ENCODE results near the gene KDM7A. TPM values are rescaled to one million over a fixed set of nuclear protein-coding genes. Genes with fewer than 3 reads are reported as not detected.

Gene KDM7A
- polyA plus RNA-seq, 2 of the 4 experiments (the other 2 are of a cell fraction): 1.4 to 4.1 TPM

DNA sequence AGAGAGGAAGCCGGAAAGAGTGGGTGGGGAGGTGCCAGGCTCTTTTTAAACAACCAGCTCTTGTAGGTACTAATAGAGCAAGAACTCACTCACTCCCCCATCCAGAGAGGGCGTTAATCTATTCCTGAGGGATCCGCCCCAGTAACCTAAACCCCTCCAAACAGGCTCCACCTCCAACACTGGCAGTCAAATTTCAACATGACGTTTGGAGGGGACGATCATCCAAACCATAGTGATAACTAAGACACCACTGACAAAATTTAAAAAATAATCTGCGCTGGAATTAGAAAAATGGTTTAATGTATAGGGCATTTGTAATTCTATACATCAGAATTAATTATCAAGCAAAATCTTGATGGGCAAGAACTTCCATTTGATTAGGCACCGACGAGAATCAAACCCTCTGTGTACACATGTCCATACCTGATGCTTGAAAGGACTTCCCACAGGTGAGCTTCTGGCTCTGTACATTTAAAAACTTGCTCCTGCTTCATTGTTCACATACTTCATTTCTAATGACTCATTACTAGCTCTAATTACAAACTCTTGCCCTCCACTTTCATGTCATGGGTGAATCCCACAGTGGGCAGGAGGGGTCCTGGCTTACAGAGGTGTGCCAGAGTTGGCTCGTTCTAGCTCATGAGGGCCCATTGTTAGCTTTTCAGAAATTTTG, 20.6 kb upstream of the KDM7A start (continued):
- TF ChIP-seq, protein P1, sequence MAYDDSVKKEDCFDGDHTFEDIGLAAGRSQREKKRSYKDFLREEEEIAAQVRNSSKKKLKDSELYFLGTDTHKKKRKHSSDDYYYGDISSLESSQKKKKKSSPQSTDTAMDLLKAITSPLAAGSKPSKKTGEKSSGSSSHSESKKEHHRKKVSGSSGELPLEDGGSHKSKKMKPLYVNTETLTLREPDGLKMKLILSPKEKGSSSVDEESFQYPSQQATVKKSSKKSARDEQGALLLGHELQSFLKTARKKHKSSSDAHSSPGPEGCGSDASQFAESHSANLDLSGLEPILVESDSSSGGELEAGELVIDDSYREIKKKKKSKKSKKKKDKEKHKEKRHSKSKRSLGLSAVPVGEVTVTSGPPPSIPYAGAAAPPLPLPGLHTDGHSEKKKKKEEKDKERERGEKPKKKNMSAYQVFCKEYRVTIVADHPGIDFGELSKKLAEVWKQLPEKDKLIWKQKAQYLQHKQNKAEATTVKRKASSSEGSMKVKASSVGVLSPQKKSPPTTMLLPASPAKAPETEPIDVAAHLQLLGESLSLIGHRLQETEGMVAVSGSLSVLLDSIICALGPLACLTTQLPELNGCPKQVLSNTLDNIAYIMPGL (CRISPR knock-in tag; IDR thresholded peaks at IDR 0.05; ENCODE audit: borderline replicate concordance): no peak
- TF ChIP-seq, protein P2, sequence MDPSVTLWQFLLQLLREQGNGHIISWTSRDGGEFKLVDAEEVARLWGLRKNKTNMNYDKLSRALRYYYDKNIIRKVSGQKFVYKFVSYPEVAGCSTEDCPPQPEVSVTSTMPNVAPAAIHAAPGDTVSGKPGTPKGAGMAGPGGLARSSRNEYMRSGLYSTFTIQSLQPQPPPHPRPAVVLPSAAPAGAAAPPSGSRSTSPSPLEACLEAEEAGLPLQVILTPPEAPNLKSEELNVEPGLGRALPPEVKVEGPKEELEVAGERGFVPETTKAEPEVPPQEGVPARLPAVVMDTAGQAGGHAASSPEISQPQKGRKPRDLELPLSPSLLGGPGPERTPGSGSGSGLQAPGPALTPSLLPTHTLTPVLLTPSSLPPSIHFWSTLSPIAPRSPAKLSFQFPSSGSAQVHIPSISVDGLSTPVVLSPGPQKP (IDR thresholded peaks at IDR 0.05; ENCODE audit: low read depth, low read length): no peak
- TF ChIP-seq FOSL2 (IDR thresholded peaks at IDR 0.05) (no peak), FOSL2 (CRISPR knock-in tag; IDR thresholded peaks at IDR 0.05) (no peak)

DNA sequence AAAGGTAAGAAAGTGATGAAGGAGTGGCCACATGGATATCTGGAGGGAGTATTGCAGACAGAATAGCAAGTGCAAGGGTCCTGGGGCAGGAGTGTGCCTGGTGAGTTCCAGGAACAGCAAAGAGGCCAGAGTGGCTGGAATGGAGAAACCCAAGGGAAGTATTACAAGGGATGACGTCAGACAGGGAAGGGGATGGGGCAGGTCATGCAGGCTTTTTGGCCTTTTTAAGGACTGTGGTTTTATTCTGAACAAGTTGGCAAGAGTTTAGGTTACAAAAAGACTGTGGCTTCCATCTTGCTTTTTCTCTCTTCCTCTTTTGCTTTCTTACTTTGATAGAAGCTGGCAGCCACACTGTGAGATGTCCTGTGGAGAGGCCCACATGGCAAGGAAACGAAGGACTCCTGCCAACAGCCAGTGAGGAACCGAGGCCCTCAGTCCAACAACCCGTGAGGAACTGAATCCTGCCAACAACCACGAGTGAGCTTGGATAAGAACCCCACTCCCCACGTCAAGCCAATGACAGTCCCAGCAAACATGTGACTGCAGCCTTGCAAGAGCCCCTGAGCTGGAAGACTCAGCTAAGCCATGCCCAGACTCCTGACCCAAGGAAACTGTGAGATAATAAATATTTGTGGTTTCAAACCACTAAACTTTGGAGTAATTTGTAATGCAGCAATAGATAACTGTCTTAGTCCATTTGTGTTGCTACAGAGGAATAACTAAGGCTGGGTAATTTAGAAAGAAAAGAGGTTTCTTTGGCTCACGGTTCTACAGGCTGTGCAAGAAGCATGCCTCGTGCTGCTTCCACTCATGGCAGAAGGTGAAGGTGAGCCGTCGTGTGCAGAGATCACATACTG, 19.8 kb upstream of the KDM7A start:
- ChIA-PET CTCF (interaction anchor here (1.2 to 1.9 kb wide), 3 partner anchors 18 to 107 kb away, joined by 3 to 5 read pairs (median 5); no protein-coding TSS in a partner anchor), POLR2A (interaction anchor here (0.5 to 1.6 kb wide), 2 partner anchors 19 to 22 kb away, joined by 3 to 5 read pairs; no protein-coding TSS in a partner anchor)
- Histone ChIP-seq H3K27ac (no peak overlapping the region), H3K9me3 (no peaks in the 10 kb centered on the region), H3K4me3 (no peak overlapping the region), H3K4me1 (peaks cover 15% of the 10 kb centered on the region), H3K4me2 (no peak overlapping the region)
- ATAC-seq: no peak
- no peak for DNase-seq (ENCODE audit: low read depth in 1 of 2, low spot score in 1 of 2)
- FAIRE-seq: no peak
- 73% methylated on average over 9 of the region's 10 CpGs for WGBS (ENCODE audit: missing lambda C conversion rate)
- TF ChIP-seq, protein P3, sequence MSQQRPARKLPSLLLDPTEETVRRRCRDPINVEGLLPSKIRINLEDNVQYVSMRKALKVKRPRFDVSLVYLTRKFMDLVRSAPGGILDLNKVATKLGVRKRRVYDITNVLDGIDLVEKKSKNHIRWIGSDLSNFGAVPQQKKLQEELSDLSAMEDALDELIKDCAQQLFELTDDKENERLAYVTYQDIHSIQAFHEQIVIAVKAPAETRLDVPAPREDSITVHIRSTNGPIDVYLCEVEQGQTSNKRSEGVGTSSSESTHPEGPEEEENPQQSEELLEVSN (IDR thresholded peaks at IDR 0.05; ENCODE audit: borderline replicate concordance, low read depth): no peak
- no peak for TF ChIP-seq FOSL2 (IDR thresholded peaks at IDR 0.05)
- no peak for TF ChIP-seq FOSL2 (CRISPR knock-in tag; IDR thresholded peaks at IDR 0.05)
- TF ChIP-seq ZNF302 (CRISPR knock-in tag; IDR thresholded peaks at IDR 0.05): no peak
- TF ChIP-seq EP300 (IDR thresholded peaks at IDR 0.05): no peak
- TF ChIP-seq BHLHE40 (IDR thresholded peaks at IDR 0.05; ENCODE audit: low read depth, low read length): no peak
- no peak for TF ChIP-seq JUN (IDR thresholded peaks at IDR 0.05)
- TF ChIP-seq, protein P1 (CRISPR knock-in tag; IDR thresholded peaks at IDR 0.05; ENCODE audit: borderline replicate concordance): no peak
- TF ChIP-seq GATA3 (IDR thresholded peaks at IDR 0.05; ENCODE audit: borderline replicate concordance): no peak
- TF ChIP-seq TP53 (CRISPR knock-in tag; IDR thresholded peaks at IDR 0.05): no peak
- TF ChIP-seq, protein P4, sequence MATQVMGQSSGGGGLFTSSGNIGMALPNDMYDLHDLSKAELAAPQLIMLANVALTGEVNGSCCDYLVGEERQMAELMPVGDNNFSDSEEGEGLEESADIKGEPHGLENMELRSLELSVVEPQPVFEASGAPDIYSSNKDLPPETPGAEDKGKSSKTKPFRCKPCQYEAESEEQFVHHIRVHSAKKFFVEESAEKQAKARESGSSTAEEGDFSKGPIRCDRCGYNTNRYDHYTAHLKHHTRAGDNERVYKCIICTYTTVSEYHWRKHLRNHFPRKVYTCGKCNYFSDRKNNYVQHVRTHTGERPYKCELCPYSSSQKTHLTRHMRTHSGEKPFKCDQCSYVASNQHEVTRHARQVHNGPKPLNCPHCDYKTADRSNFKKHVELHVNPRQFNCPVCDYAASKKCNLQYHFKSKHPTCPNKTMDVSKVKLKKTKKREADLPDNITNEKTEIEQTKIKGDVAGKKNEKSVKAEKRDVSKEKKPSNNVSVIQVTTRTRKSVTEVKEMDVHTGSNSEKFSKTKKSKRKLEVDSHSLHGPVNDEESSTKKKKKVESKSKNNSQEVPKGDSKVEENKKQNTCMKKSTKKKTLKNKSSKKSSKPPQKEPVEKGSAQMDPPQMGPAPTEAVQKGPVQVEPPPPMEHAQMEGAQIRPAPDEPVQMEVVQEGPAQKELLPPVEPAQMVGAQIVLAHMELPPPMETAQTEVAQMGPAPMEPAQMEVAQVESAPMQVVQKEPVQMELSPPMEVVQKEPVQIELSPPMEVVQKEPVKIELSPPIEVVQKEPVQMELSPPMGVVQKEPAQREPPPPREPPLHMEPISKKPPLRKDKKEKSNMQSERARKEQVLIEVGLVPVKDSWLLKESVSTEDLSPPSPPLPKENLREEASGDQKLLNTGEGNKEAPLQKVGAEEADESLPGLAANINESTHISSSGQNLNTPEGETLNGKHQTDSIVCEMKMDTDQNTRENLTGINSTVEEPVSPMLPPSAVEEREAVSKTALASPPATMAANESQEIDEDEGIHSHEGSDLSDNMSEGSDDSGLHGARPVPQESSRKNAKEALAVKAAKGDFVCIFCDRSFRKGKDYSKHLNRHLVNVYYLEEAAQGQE (IDR thresholded peaks at IDR 0.05): no peak
- TF ChIP-seq NR3C1 (IDR thresholded peaks at IDR 0.05): no peak
- no peak for TF ChIP-seq EHMT2 (IDR thresholded peaks at IDR 0.05; ENCODE audit: low read depth)
- TF ChIP-seq, protein P5, sequence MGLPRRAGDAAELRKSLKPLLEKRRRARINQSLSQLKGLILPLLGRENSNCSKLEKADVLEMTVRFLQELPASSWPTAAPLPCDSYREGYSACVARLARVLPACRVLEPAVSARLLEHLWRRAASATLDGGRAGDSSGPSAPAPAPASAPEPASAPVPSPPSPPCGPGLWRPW (IDR thresholded peaks at IDR 0.05): no peak
- no peak for TF ChIP-seq RFX5 (IDR thresholded peaks at IDR 0.05)
- no peak for TF ChIP-seq SREBF2 (IDR thresholded peaks at IDR 0.05)
- TF ChIP-seq, protein P6, sequence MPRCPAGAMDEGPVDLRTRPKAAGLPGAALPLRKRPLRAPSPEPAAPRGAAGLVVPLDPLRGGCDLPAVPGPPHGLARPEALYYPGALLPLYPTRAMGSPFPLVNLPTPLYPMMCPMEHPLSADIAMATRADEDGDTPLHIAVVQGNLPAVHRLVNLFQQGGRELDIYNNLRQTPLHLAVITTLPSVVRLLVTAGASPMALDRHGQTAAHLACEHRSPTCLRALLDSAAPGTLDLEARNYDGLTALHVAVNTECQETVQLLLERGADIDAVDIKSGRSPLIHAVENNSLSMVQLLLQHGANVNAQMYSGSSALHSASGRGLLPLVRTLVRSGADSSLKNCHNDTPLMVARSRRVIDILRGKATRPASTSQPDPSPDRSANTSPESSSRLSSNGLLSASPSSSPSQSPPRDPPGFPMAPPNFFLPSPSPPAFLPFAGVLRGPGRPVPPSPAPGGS (IDR thresholded peaks at IDR 0.05): no peak
- TF ChIP-seq, protein P7, sequence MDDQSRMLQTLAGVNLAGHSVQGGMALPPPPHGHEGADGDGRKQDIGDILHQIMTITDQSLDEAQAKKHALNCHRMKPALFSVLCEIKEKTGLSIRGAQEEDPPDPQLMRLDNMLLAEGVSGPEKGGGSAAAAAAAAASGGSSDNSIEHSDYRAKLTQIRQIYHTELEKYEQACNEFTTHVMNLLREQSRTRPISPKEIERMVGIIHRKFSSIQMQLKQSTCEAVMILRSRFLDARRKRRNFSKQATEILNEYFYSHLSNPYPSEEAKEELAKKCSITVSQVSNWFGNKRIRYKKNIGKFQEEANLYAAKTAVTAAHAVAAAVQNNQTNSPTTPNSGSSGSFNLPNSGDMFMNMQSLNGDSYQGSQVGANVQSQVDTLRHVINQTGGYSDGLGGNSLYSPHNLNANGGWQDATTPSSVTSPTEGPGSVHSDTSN (IDR thresholded peaks at IDR 0.05): no peak
- TF ChIP-seq, protein P8, sequence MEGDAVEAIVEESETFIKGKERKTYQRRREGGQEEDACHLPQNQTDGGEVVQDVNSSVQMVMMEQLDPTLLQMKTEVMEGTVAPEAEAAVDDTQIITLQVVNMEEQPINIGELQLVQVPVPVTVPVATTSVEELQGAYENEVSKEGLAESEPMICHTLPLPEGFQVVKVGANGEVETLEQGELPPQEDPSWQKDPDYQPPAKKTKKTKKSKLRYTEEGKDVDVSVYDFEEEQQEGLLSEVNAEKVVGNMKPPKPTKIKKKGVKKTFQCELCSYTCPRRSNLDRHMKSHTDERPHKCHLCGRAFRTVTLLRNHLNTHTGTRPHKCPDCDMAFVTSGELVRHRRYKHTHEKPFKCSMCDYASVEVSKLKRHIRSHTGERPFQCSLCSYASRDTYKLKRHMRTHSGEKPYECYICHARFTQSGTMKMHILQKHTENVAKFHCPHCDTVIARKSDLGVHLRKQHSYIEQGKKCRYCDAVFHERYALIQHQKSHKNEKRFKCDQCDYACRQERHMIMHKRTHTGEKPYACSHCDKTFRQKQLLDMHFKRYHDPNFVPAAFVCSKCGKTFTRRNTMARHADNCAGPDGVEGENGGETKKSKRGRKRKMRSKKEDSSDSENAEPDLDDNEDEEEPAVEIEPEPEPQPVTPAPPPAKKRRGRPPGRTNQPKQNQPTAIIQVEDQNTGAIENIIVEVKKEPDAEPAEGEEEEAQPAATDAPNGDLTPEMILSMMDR (IDR thresholded peaks at IDR 0.05): no peak

Data from A549 (cell line).